IMR-90 (cell line): Measurements from ENCODE around the gene VIT. TPM values are rescaled to one million over a fixed set of nuclear protein-coding genes. Genes with fewer than 3 reads are reported as not detected.

ENCODE experiments used
- ATAC-seq: fragments of 200-7000 bp; cut with Tn5 transposase; 2 replicates; pipeline ENCODE4 v1.9.1; 2020; ENCODE audit warnings: low read depth, mild to moderate bottlenecking, moderate library complexity
- BruUV-seq: library from RNA; stranded (reverse); fragments of 400-500 nt; replicated peaks from 2 replicates; lab custom pipeline; 2021; lab: Mats Ljungman, UMichigan
- CTCF ChIA-PET: fragments of 300-600 bp; formaldehyde crosslinking; extraction: SDS; loops from one replicate; lab custom pipeline; 2021; ENCODE audit warnings: antibody characterized with exemption; lab: Yijun Ruan, JAX
- POLR2A ChIA-PET: fragments of 300-600 bp; sonication (Branson Sonifier 250); formaldehyde crosslinking; loops from one replicate; lab custom pipeline; 2022; ENCODE audit warnings: antibody characterized with exemption; ENCODE audit not compliant: unreplicated experiment; lab: Charles Lee
- DNase-seq: peaks from one replicate; pipeline ENCODE4 v3.0.0; 2013
- H2AFZ ChIP-seq: replicated peaks from 2 replicates; pipeline ENCODE3; 2013; ENCODE audit warnings: low read length, mild to moderate bottlenecking; ENCODE audit not compliant: poor library complexity
- H2AK5ac ChIP-seq: 2 replicates; pipeline ENCODE4 v1.6.1; 2013; ENCODE audit warnings: low read depth, low read length, inconsistent platforms
- H2AK9ac ChIP-seq: replicated peaks from 2 replicates; pipeline ENCODE3; 2013; ENCODE audit warnings: mild to moderate bottlenecking, low read depth, low read length, moderate library complexity; ENCODE audit not compliant: poor library complexity
- H2BK120ac ChIP-seq: 2 replicates; pipeline ENCODE4 v1.6.1; 2013; ENCODE audit warnings: low read depth, low read length, inconsistent platforms
- H2BK15ac ChIP-seq: 3 replicates; pipeline ENCODE4 v1.6.1; 2013; ENCODE audit warnings: low read depth, low read length, inconsistent platforms
- H2BK20ac ChIP-seq: 2 replicates; pipeline ENCODE4 v1.6.1; 2013; ENCODE audit warnings: low read depth, mild to moderate bottlenecking, inconsistent platforms, low read length, moderate library complexity
- H2BK5ac ChIP-seq: 2 replicates; pipeline ENCODE4 v1.6.1; 2013; ENCODE audit warnings: mild to moderate bottlenecking, low read depth, low read length, inconsistent platforms; ENCODE audit not compliant: poor library complexity, severe bottlenecking
- H3K14ac ChIP-seq: replicated peaks from 2 replicates; pipeline ENCODE4 v1.6.1; 2013; ENCODE audit warnings: low read depth, low read length, inconsistent platforms
- H3K18ac ChIP-seq: 2 replicates; pipeline ENCODE4 v1.6.1; 2013; ENCODE audit warnings: low read depth, low read length, control low read depth
- H3K23ac ChIP-seq: 2 replicates; pipeline ENCODE4 v1.6.1; 2013; ENCODE audit warnings: low read depth, low read length, inconsistent platforms
- H3K27ac ChIP-seq: 2 replicates; pipeline ENCODE4 v1.5.1; 2013; ENCODE audit warnings: mild to moderate bottlenecking, control low read depth, low read length; ENCODE audit not compliant: insufficient read depth
- H3K27me3 ChIP-seq: 2 replicates; pipeline ENCODE4 v1.6.1; 2013; ENCODE audit warnings: low read length; ENCODE audit not compliant: control insufficient read depth, insufficient read depth
- H3K36me3 ChIP-seq: 2 replicates; pipeline ENCODE4 v1.6.1; 2013; ENCODE audit warnings: low read length, mixed read lengths; ENCODE audit not compliant: control insufficient read depth, insufficient read depth
- H3K4ac ChIP-seq: 2 replicates; pipeline ENCODE4 v1.6.1; 2013; ENCODE audit warnings: low read depth, low read length, inconsistent platforms
- H3K4me1 ChIP-seq: 2 replicates; pipeline ENCODE4 v1.6.1; 2013; ENCODE audit warnings: low read length, mixed read lengths; ENCODE audit not compliant: control insufficient read depth, insufficient read depth
- H3K4me2 ChIP-seq: 2 replicates; pipeline ENCODE4 v1.6.1; 2013; ENCODE audit warnings: low read depth, mild to moderate bottlenecking, control low read depth, low read length, moderate library complexity
- H3K4me3 ChIP-seq: 2 replicates; pipeline ENCODE4 v1.5.1; 2013; ENCODE audit warnings: low read depth, mild to moderate bottlenecking, control low read depth, low read length, moderate library complexity; ENCODE audit not compliant: insufficient read depth
- H3K56ac ChIP-seq: 2 replicates; pipeline ENCODE4 v1.6.1; 2013; ENCODE audit warnings: low read length, inconsistent platforms; ENCODE audit not compliant: insufficient read depth; ENCODE audit errors: extremely low read depth
- H3K79me1 ChIP-seq, 2 experiments: 2 replicates each; pipeline ENCODE4 v1.6.1; 2013; ENCODE audit warnings: low read length in 2 of 2, inconsistent platforms in 1 of 2, low read depth in 1 of 2
- H3K9ac ChIP-seq: 2 replicates; pipeline ENCODE4 v1.6.1; 2013; ENCODE audit warnings: low read depth, low read length, control low read depth
- H3K9me1 ChIP-seq: 2 replicates; pipeline ENCODE4 v1.6.1; 2013; ENCODE audit warnings: low read length, inconsistent platforms; ENCODE audit not compliant: insufficient read depth
- H3K9me3 ChIP-seq: 2 replicates; pipeline ENCODE4 v1.6.1; 2013; ENCODE audit warnings: low read length; ENCODE audit not compliant: control insufficient read depth, insufficient read depth
- H4K20me1 ChIP-seq: 2 replicates; pipeline ENCODE4 v1.6.1; 2013; ENCODE audit warnings: low read length, inconsistent platforms; ENCODE audit not compliant: insufficient read depth
- H4K5ac ChIP-seq: 2 replicates; pipeline ENCODE4 v1.6.1; 2013; ENCODE audit warnings: mild to moderate bottlenecking, low read depth, low read length, control low read depth
- H4K8ac ChIP-seq, 2 experiments: 2 replicates each; pipeline ENCODE4 v1.6.1; 2013; ENCODE audit warnings: low read depth in 2 of 2, low read length in 2 of 2, control low read depth in 1 of 2, inconsistent platforms in 1 of 2
- H4K91ac ChIP-seq: 2 replicates; pipeline ENCODE4 v1.6.1; 2013; ENCODE audit warnings: low read depth, low read length, inconsistent platforms; ENCODE audit not compliant: insufficient read depth
- CEBPB ChIP-seq: IDR thresholded peaks from 2 replicates; pipeline ENCODE4 v1.6.1; 2012; ENCODE audit warnings: low read depth, low read length, improper control_type of control experiment
- MAZ ChIP-seq: IDR thresholded peaks from 2 replicates; pipeline ENCODE4 v1.6.1; 2012; ENCODE audit warnings: low read depth, mild to moderate bottlenecking, low read length, improper control_type of control experiment, moderate library complexity, borderline replicate concordance
- NFE2L2 ChIP-seq: fragments of 150-350 bp; IDR thresholded peaks from 2 replicates; pipeline ENCODE4 v1.6.1; 2016; ENCODE audit warnings: low read depth, mild to moderate bottlenecking, low read length
- RCOR1 ChIP-seq: IDR thresholded peaks from 2 replicates; pipeline ENCODE4 v1.6.1; 2012; ENCODE audit warnings: mild to moderate bottlenecking, low read length, improper control_type of control experiment; ENCODE audit not compliant: insufficient replicate concordance
- WGBS, 2 experiments: methylation state at CpG; one replicate each; pipeline versions ENCODE4 v1.1.5 to v1.1.7; 2013; ENCODE audit warnings: missing lambda C conversion rate in 2 of 2; ENCODE audit not compliant: insufficient read length in 1 of 2; ENCODE audit errors: extremely low coverage in 2 of 2; 5-methylcytosine and 5-hydroxymethylcytosine counted together
- dilution Hi-C: fragments of 300-500 bp; cut with HindIII; formaldehyde crosslinking; loops from one replicate; pipeline ENCODE4 v1.14.3; 2018; ENCODE audit warnings: low sequenced_read_pairs; ENCODE audit not compliant: unreplicated experiment
- in situ Hi-C: fragments of 300-500 bp; cut with MboI; formaldehyde crosslinking; loops from 3 replicates; pipeline ENCODE4 v1.14.3; 2019; ENCODE audit warnings: low sequenced_read_pairs, inconsistent platforms, mixed read lengths
- intact Hi-C: fragments of 100-400 bp; cut with micrococcal nuclease; formaldehyde crosslinking; loops from 2 replicates; pipeline ENCODE4 v1.10.0; 2022
- polyA plus RNA-seq, 3 experiments: library from polyadenylated mRNA; depleted of rRNA; stranded (reverse); fragments of >200 nt; gene quantifications; 2 replicates each; pipeline ENCODE4 v1.2.3, GENCODE V29; 2012; ENCODE audit warnings: low replicate concordance in 1 of 3
- total RNA-seq: library from RNA; depleted of rRNA; stranded (reverse); fragments of >200 nt; gene quantifications from 2 replicates; pipeline ENCODE4 v1.2.3, GENCODE V29; 2012
- TF ChIP-seq, protein P1 (sequence below): conservative IDR thresholded peaks from 2 replicates; pipeline ENCODE4 v1.5.1; 2012; ENCODE audit warnings: mild to moderate bottlenecking, low read depth, low read length, improper control_type of control experiment

VIT gene
- total and polyA plus RNA-seq, 2 of the 4 experiments (the other 2 are of a cell fraction) = under 0.01 TPM; not detected in 1

DNA sequence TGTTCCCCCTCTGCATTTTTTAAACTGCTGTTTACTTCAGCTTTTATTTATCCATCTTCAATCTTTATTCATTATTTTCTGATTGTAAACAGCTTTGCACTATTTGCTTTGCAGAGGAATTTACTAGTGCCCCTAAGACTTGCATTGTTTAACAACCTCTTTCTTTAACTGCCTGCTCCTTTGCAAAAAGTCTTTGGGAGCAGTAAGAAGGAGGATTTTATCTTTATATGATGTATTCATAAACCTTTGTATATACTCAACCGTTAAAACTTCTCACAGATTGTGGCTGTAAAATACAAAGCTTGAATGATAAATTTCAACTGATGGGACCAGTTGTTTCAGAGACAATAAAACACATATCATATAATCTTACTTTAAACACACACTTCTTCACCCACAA is 20.1 kb upstream of the VIT start:
- Histone ChIP-seq H4K8ac (0 out of 4 replicates have a peak overlapping the region, but pooled peaks of 1 of the 2 experiments have one; percentile 50), H2BK15ac (no peak overlapping the region), H3K9me1 (peaks cover 7% of the 10 kb centered on the region), H3K56ac (no peak overlapping the region), H3K27me3 (no peaks in the 10 kb centered on the region), H2BK120ac (peak overlapping the region; percentile 66; the same call in 1 of the 2 replicates), H4K20me1 (no peaks in the 10 kb centered on the region), H2AFZ (no peak overlapping the region), H2BK5ac (no peak overlapping the region), H3K4me1 (peaks cover 10% of the 10 kb centered on the region), H3K4ac (no peak overlapping the region; the same call in 1 of the 2 replicates), H3K36me3 (no peaks in the 10 kb centered on the region), H3K9ac (no peak overlapping the region), H3K23ac (no peak overlapping the region), H3K79me1 (no peaks in the 10 kb centered on the region), H2AK9ac (no peak overlapping the region), H4K5ac (no peak overlapping the region), H3K14ac (no peak overlapping the region), H3K18ac (no peak overlapping the region), H3K4me3 (no peak overlapping the region), H2BK20ac (0 out of 2 replicates have a peak overlapping the region, but pooled peaks have one; percentile 76), H3K27ac (no peak overlapping the region), H2AK5ac (no peak overlapping the region), H4K91ac (no peak overlapping the region), H3K4me2 (no peak overlapping the region), H3K9me3 (no peaks in the 10 kb centered on the region)
- in situ Hi-C loops = loop anchor here (10.0 kb wide), 1 partner anchor 152 kb away; no protein-coding TSS in a partner anchor
- ChIA-PET CTCF (interaction anchor here (1.2 kb wide), 1 partner anchor 30 kb away, joined by 3 read pairs; no protein-coding TSS in a partner anchor), POLR2A (no interaction called here)
- dilution Hi-C loops = no loop called here
- intact Hi-C loops = no loop called here
- no TSS peak for BruUV-seq
- no CpG with 5 or more reads among the region's 1 CpG for WGBS, 2 experiments
- TF ChIP-seq, protein P1, sequence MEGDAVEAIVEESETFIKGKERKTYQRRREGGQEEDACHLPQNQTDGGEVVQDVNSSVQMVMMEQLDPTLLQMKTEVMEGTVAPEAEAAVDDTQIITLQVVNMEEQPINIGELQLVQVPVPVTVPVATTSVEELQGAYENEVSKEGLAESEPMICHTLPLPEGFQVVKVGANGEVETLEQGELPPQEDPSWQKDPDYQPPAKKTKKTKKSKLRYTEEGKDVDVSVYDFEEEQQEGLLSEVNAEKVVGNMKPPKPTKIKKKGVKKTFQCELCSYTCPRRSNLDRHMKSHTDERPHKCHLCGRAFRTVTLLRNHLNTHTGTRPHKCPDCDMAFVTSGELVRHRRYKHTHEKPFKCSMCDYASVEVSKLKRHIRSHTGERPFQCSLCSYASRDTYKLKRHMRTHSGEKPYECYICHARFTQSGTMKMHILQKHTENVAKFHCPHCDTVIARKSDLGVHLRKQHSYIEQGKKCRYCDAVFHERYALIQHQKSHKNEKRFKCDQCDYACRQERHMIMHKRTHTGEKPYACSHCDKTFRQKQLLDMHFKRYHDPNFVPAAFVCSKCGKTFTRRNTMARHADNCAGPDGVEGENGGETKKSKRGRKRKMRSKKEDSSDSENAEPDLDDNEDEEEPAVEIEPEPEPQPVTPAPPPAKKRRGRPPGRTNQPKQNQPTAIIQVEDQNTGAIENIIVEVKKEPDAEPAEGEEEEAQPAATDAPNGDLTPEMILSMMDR = no peak
- TF ChIP-seq MAZ (no peak), CEBPB (no peak), RCOR1 (no peak), NFE2L2 (no peak)
- DNase-seq = no peak
- no peak for ATAC-seq
